GM13977 (cell line): ENCODE measurements around the gene YY1.
A peak's percentile ranks its signal among the peaks of the same experiment; 100 is the strongest.
"Not testable (repeated sequence)": the region's sequence is repeated elsewhere in the genome, so short reads cannot be mapped to it uniquely, and the experiment has no call there.

ENCODE experiments used
- DNase-seq: peaks from one replicate; pipeline ENCODE4 v3.0.0; 2012; ENCODE audit warnings: low spot score
- CTCF ChIP-seq: IDR thresholded peaks from 2 replicates; pipeline ENCODE4 v1.5.1; 2012; ENCODE audit warnings: mild to moderate bottlenecking, control low read depth; ENCODE audit not compliant: insufficient read depth; ENCODE audit errors: extremely low read depth, missing control alignments
- in situ Hi-C: fragments of 300-500 bp; cut with MboI; formaldehyde crosslinking; loops from one replicate; pipeline ENCODE4 v1.12.0; 2022; ENCODE audit warnings: low sequenced_read_pairs, low pct_unique_long_range_greater_than_20kb, mixed read lengths, inconsistent platforms; ENCODE audit not compliant: unreplicated experiment

Gene YY1

GRCh38 chr14:100292776-100293461 lies 54.0 kb downstream of the YY1 start:
- no peak for TF ChIP-seq CTCF
- in situ Hi-C loops: no loop called here
- peak; percentile 13 for DNase-seq

GRCh38 chr14:100293497-100294212 lies 54.7 kb downstream of the YY1 start:
- TF ChIP-seq CTCF: no peak

GRCh38 chr14:100294213-100294962 lies 55.4 kb downstream of the YY1 start:
- peak; percentile 65 for DNase-seq
- in situ Hi-C loops: no loop called here
- TF ChIP-seq CTCF: no peak

More at GRCh38 chr14:100293497-100294212, 54.7 kb downstream of the YY1 start:
- DNase-seq: peak; percentile 18
- in situ Hi-C loops: no loop called here

DNA sequence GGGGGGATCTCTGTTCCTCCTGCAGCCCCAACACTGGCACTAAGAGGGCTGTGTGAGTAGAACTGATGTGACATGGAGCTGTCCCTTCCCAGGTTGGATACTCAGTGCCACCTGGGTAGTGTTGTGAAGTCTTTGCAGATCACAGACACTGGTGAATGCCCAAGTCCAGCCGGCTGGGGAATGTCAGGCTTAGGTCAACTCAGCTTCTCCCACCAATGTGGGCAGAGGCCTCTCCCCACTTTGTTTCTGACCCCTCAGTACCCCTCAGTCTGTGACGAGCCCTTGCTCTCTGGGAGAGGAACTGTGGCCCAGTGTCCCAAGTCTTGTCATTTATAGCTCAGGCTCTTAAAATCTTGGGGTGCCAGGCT lies 56.0 kb downstream of the YY1 start:
- peak; percentile 17 for DNase-seq
- in situ Hi-C loops: no loop called here
- TF ChIP-seq CTCF: no peak

GRCh38 chr14:100295376-100296105 lies 56.6 kb downstream of the YY1 start:
- in situ Hi-C loops: no loop called here
- DNase-seq: peak; percentile 25
- no peak for TF ChIP-seq CTCF

GRCh38 chr14:100296106-100296651 lies 57.2 kb downstream of the YY1 start:
- no peak for TF ChIP-seq CTCF
- in situ Hi-C loops: no loop called here
- DNase-seq: peak; percentile 23

GRCh38 chr14:100296729-100297128 lies 57.8 kb downstream of the YY1 start:
- DNase-seq, in situ Hi-C loops: not testable (repeated sequence)
